Stimulated activated CD8-positive, alpha-beta memory T cell treated with anti-CD3 and anti-CD28 coated beads, Interleukin-12 subunit alpha, Interleukin-12 subunit beta, amount 100 ng/mL, for 24 hours (primary cell): ENCODE data around the gene PRR35.
"Not testable (repeated sequence)": the region's sequence is repeated elsewhere in the genome, so short reads cannot be mapped to it uniquely, and the experiment has no call there.

Experiments
- DNase-seq: peaks from one replicate; pipeline ENCODE4 v3.0.0-alpha.2; 2020; ENCODE audit errors: extremely low read depth

PRR35 gene

DNA sequence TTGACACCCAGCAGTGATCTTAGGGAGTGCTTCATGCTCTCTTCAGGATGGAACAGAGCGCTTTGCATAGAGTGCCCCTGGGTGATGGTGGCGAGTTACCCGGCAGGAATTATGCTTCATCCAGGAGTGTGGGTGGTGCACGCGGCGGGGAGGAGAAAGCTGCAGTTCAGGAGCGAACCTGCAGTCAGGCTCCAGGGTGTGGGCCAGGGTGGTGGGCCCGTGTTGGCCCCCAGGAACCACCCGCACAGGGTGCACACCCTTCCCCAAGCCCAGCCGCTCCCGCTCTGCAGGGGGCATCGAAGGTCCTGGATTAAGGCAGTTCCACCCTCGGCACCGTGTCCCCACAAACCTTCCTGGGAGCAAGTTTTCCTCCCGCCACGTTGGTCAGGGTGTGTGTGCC is 33.6 kb downstream of the PRR35 start:
- DNase-seq: no peak

DNA sequence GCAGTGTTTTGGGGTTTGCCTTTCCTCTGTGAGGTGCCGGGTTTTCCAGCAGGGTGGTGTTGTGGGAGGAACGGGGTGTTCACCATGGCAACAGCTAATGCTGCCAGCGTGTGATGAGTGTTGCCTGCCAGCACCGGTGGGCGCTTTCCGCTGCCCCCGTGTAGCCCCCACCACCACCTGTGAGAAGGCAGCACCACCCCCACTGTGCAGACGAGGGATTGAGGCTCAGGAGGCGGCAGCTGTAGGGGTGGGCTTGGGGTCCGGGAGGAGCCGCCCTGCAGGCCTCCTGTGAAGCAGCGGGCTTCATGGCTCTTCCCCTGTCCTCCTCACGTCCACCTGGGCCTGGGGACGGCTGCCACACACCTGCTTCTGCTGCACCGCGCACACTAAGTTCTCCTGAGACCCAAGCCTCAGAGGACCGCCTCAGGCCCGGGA is 34.9 kb downstream of the PRR35 start:
- no peak for DNase-seq

- DNase-seq: no peak
These were observed 35.9 kb downstream of the PRR35 start for GRCh38 chr16:595942-596735.

DNA sequence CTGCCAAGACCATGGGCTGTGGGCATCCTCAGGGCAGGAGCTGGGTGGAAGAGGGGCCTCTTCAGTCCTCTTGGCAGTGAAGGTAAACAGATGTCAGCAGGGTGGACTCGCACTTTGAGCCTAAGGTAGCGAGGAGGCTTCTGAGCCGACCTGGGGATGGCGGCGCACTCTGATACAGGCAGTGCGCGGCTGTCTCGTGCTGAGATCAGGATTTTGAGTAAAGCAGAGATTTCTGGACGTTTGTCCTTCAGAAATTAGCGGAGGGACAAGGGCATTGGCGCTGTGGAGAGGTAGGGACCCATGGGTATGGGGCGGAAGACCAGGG is 36.5 kb downstream of the PRR35 start:
- DNase-seq: no peak

DNA sequence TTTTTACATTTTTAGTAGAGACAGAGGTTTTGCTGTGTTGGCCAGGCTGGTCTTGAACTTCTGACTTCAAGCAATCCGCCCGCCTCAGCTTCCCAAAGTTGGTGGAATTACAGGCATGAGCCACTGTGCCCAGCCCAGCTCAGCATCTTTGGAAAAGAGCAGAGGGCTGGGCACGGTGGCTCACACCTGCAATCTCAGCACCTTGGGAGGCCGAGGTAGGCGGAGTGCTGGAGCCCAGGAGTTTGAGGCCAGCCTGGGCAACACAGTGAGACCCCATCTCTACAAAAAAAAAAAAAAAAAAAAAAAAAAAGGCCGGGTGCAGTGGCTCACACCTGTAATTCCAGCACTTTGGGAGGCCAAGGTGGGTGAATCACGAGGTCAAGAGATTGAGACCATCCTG is 37.5 kb downstream of the PRR35 start:
- not testable (repeated sequence) for DNase-seq

GRCh38 chr16:598823-599739 is 38.9 kb downstream of the PRR35 start:
- no peak for DNase-seq

GRCh38 chr16:600781-601180 is 40.6 kb downstream of the PRR35 start:
- DNase-seq: no peak

- no peak for DNase-seq
These were observed 43.7 kb downstream of the PRR35 start for GRCh38 chr16:603933-604332.

DNA sequence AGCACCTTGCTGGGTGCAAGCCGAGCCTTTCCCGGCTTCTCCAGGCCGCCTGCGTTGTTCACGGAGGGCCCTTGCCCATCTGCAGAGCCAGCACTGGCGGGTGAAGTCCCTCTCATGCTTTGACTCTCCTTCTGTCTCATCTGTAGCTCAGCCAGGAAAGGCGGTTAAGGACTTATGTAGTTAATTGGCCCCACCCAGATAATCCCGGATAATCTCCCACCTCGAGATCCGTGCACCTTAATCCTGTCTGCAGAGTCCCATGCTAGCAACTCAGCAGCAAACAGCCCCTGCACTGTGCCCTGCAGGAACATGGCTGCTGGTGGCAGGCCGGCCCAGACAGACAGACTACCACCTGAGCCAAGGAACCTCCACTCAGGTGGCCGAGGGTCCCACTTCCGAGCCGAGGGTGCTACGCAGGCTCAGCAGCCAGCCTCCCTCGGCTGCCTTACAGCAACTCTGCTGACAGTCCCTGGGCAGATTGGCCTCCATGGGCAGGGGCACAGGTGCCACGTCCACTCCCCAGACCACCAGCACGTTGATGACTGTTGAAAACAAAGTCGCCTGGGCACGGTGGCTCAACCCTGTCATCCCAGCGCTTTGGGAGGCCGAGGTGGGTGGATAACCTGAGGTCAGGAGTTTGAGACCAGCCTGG is 46.6 kb downstream of the PRR35 start:
- DNase-seq: no peak

DNA sequence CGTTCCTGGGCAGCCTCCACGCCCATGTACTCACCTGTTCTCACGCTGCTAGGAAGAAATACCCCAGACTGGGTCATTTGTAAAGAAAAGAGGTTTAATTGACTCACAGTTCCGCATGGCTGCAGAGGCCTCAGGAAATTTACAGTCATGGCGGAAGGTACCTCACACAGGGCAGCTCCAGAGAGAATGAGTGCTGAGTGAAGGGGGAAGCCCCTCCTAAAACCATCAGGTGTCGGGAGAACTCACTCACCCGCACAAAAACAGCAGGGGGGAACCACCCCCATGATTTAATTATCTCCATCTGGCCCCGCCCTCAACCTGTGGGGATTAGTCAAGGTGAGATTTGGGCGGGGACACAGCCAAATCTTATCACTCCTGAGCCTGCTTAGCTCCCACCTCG is 47.8 kb downstream of the PRR35 start:
- no peak for DNase-seq

GRCh38 chr16:609316-609715 is 49.1 kb downstream of the PRR35 start:
- no peak for DNase-seq

- DNase-seq: no peak
These were observed 49.8 kb downstream of the PRR35 start for GRCh38 chr16:609984-610383.

GRCh38 chr16:610513-611381 is 50.6 kb downstream of the PRR35 start:
- no peak for DNase-seq

GRCh38 chr16:615122-615521 is 54.9 kb downstream of the PRR35 start:
- DNase-seq: no peak
